Adipose tissue (tissue), 3 donors: ENCODE results near the gene KEAP1. TPM values are rescaled to one million over a fixed set of nuclear protein-coding genes. Genes with fewer than 3 reads are reported as not detected.
"Not testable (repeated sequence)": the region's sequence is repeated elsewhere in the genome, so short reads cannot be mapped to it uniquely, and the experiment has no call there.

Source experiments
- H3K27ac ChIP-seq: one replicate; pipeline ENCODE4 v1.5.1; 2013; ENCODE audit warnings: low read depth, low read length
- WGBS, 3 donors: extraction: QIAGEN DNeasy Blood & Tissue Kit; methylation state at CpG; one replicate each; pipeline ENCODE4 v1.1.7; 2013; 5-methylcytosine and 5-hydroxymethylcytosine counted together
- polyA plus RNA-seq, 3 donors: library from polyadenylated mRNA; stranded (reverse); fragments of 200-250 nt; gene quantifications; one replicate each; pipeline ENCODE4 v1.2.3, GENCODE V29; 2013
- donor health status: healthy with polysubstance abuse.
- donor health status: Bipolar disorder and iron deficiency.
- donor health status: healthy.

Gene KEAP1
- polyA plus RNA-seq: 10 to 100 TPM; 26.6 to 50.8 (median 50.0) TPM

DNA sequence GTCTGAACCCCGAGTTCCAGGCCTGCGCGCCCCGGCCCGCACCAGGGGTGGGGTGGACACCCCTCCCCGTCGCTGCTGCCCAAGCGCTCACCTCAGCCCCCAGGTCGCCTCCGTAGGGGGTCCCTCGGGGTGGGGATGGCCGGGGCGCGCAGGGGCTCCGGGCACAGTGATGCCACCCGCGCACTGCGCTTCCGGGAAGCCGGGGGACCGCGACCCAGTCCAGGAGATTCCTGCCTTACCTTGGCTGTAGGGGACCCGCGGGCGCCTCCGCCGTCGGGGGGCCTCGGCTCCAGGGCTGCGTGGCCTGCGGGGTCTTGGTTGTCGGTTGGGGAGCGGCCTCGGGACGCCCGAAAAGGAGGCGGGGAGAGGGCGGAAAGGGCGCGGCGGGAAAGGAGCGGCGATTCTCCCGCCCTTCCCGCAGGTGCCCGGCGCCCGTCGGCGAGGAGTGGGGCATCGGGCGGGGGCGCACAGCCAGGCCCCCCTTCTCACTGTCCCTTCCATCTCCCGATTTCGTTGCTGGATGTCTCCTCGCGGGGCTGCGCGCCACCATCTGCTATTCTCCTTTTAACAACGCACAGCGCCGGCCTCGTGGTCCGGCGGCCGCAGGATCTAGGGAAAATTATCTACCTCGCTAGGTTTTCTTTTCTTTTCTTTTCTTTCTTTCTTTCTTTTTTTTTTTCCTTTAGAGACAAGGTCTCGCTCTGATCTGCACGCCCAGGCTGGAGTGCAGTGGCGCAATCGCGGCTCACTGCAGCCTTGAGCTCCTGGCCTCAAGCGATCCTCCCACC is at the start of gene KEAP1:
Gene KEAP1 (minus strand): TSS at position 355 of the 788 bp plus-strand sequence. CDS start 3,323 bp downstream, outside the sequence.
- WGBS, 3 donors: 2 to 4% (median 3%) methylated on average over 49 to 73 of the region's 73 CpGs
- peak within 1 kb of the TSS; percentile 48 for H3K27ac ChIP-seq

DNA sequence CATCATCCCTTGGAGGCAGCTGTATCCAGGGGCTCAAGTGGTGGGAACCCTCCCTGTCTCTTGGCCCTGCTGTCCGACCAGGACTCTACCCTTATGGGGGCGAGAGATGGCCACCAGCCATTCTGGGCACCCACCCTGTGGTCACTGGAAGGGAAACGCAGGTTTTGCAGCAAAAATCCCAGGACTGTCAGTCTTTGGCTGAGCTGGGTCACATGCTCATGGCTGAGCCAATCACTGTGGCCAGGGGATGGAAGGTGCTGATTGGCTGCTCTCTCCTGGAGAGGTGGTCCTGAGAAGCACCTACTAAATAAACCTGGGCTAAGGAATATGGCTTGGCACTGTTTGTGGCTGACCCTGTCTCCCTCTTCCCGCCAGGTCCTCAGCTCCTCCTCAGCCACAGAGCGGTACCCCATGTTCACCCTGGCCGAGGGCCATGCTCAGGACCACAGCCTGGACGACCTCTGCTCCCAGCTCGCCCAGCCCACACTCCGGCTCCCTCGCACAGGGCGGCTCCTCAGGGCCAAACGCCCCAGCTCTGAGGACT is 49.4 kb upstream of the KEAP1 start:
- WGBS, 3 donors: 78 to 87% (median 79%) methylated on average over 12 of the region's 12 CpGs
- H3K27ac ChIP-seq: no peak overlapping the region

- no peak overlapping the region for H3K27ac ChIP-seq
- WGBS, 3 donors: 83 to 97% (median 83%) methylated on average over 12 of the region's 12 CpGs
These were observed 48.6 kb upstream of the KEAP1 start for GRCh38 chr19:10551698-10552301.

DNA sequence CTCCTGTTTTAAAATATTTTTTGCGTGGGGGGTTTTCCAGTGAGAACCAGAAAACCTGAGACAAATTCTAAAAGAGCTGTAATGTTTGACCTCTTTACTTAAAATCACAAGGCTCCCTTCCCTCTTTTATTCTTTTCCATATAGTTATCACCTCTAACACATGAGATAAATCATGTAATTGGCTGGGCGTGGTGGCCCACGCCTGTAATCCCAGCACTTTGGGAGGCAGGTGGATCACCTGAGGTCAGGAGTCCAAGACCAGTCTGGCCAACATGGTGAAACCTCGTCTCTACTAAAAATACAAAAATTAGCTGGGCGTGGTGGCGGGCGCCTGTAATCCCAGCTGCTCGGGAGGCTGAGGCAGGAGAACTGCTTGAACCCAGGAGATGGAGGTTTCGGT is 47.9 kb upstream of the KEAP1 start:
- 93 to 96% (median 96%) methylated on average over 9 of the region's 9 CpGs for WGBS, 3 donors
- not testable (repeated sequence) for H3K27ac ChIP-seq

DNA sequence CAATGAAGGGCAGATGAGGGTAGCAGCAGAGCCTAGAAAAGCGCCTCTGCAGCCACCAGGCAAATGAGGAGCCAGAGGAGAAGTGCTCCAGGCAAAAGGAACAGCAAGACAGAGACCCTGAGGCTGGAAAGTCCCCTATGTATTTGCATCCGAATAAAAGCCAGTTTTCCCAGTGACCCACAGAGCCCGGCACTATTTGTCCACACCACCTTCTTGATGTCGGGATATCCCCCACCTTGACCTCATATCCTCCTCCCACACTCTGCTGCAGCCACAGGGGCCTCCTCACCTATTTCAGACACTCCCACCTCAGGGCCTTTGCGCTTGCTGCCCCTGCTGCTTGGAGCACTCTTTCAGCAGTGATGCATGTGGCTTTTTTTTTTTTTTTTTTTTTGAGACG is 47.2 kb upstream of the KEAP1 start:
- WGBS, 3 donors: 95 to 98% (median 96%) methylated on average over 5 to 6 of the region's 6 CpGs
- H3K27ac ChIP-seq: no peak overlapping the region

DNA sequence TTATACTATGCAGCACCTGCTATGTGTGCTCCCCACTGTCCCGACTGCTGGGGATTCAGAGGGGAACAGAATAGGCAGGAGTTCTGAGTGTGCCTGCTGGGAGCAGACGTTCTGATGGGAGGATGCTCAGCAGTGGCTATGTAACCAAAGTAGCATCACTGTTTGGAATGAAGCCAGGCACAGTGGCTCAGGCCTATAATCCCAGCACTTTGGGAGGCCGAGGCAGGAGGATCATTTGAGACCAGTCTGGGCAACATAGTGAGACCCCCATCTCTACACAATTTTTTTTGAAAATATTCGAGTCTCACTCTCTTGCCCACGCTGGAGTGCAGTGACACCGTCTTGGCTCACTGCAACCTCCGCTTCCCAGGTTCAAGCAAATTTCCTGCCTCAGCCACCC is 46.6 kb upstream of the KEAP1 start:
- H3K27ac ChIP-seq: no peak overlapping the region
- 89 to 91% (median 90%) methylated on average over 7 of the region's 7 CpGs for WGBS, 3 donors

DNA sequence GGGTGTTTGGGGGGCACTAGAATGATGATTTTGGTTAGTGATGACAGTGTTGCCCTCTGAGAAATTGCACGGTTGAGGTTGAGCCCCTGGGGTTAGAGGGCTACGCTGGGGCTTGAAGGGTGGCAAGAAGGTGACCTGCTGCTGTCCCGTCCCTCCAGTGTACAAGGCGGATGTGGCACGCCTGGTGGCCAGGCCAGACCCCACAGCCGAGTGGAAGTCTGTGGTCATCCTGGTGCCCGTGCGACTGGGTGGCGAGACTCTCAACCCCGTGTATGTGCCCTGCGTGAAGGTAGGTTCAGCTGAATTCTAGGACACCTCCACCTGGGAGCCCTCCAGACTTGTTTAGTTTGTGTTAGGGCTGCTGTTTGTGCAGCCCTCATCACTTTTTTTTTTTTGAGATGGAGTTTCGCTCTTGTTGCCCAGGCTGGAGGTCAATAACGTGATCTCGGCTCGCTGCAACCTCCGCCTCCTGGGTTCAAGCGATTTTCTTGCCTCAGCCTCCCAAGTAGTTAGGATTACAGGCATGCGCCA is 45.7 kb upstream of the KEAP1 start:
- WGBS, 3 donors: 94 to 97% (median 97%) methylated on average over 18 of the region's 18 CpGs

GRCh38 chr19:10546817-10547216 is 43.7 kb upstream of the KEAP1 start:
- 92 to 93% (median 93%) methylated on average over 15 to 17 of the region's 17 CpGs for WGBS, 3 donors

More for the DNA sequence above, 45.7 kb upstream of the KEAP1 start:
- H3K27ac ChIP-seq: no peak overlapping the region

DNA sequence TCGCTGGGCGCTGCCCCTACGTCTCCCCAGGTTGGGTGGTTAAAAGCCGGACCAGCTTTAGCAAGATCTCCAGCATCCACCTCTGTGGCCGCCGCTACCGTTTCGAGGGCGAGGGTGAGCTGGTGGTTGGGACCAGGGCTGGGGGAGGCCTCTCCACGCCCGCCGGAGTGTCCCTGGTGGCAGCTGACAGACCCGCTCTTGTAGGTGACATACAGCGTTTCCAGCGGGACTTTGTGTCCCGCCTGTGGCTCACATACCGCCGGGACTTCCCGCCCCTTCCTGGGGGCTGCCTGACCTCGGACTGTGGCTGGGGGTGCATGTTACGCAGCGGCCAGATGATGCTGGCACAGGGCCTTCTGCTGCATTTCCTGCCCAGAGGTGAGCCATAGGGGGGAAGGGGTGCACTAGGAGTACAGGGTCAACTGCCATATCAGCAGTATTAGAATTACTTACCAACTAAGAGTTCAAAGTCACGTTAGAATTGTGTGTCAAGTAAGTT is 41.6 kb upstream of the KEAP1 start:
- WGBS, 3 donors: 38 to 48% (median 44%) methylated on average over 21 to 23 of the region's 23 CpGs
- H3K27ac ChIP-seq: no peak overlapping the region

More at GRCh38 chr19:10546817-10547216, 43.7 kb upstream of the KEAP1 start:
- no peak overlapping the region for H3K27ac ChIP-seq

DNA sequence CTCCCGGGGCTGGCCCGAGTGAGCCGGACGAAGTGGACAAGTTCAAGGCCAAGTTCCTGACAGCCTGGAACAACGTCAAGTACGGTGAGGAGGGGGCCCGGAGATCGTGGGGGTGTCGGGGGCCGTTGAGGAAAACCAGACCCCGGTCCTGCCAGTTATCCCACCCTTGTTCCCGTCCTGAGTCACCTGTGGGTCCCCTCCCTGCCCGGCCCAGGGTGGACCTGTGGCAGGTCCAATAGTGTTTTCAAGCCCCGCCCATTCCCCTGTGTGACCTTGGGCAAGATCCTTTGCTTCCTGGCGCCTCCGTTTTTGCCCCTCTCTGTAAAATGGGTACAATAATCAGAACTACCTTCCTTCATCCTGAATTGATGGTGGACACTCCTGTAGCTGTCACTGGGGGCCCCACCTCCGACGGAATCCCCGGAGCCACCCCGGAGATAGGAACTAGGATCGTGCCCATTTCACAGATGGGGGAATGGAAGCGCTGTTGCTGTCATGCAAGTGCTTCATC is 41.1 kb upstream of the KEAP1 start:
- WGBS, 3 donors: 18 to 20% (median 19%) methylated on average over 22 of the region's 22 CpGs
- H3K27ac ChIP-seq: no peak overlapping the region

DNA sequence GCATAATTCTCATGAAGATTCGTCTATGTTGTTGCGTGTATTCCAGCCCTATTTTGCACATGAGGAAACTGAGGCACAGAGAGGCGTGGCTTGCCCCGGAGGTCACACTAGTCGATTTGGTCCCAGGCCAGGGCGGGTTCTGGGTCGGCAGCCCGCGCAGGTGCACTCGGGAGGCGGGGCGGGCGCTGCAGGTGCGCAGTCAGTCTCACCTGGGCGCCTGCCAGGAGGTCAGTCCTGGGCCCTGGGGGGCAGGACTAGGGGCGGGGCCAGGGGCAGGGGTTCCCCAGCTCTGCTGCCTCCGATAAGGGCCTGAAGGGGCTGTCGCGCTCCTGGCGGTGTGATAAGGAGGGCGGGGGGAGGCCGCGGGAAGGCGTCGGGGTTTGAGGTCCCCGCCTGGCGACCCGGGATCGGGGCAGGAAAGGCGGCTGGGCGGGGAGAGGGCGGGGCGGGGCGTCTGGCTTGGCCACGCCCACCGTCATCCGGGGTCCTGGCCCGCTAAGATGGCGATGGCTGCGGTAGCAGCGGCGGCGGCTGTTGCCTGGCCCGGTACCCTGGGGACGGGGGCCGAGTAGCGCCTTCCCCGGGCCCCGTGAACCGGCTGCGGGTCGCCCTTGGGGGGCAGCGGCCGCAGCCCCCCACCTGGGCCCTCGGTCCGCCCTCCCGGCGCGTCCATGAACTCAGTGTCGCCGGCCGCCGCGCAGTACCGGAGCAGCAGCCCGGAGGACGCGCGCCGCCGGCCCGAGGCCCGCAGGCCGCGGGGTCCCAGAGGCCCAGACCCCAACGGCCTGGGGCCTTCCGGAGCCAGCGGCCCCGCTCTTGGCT is 40.5 kb upstream of the KEAP1 start, which contains the start of gene ATG4D:
Gene ATG4D (plus strand): TSS at position 485 of the 822 bp plus-strand sequence. CDS start 187 bp downstream, at position 672.
- no peak within 1 kb of the TSS for H3K27ac ChIP-seq
- 0 to 1% (median 1%) methylated on average over 56 to 79 of the region's 79 CpGs for WGBS, 3 donors

GRCh38 chr19:10543059-10543419 is 39.9 kb upstream of the KEAP1 start:
- no peak overlapping the region for H3K27ac ChIP-seq
- WGBS, 3 donors: 47 to 57% (median 56%) methylated on average over 8 of the region's 8 CpGs

DNA sequence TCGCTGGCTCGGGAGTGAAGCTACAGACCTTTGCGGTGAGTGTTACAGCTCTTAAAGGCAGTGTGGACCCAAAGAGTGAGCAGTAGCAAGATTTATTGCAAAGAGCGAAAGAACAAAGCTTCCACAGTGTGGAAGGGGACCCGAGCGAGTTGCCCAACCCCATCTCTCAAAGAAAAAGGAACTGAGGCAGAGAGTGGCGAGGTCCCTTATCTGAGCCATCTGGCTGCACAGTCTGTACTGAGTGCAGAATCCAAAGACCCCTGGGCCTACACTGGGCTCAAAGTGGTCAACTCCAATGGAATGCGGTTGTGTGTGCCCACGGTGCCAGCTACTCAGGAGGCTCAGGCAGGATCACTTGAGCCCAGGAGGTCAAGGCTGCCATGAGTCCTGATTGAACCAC is 35.9 kb upstream of the KEAP1 start:
- WGBS, 3 donors: 49 to 74% (median 57%) methylated on average over 8 to 9 of the region's 9 CpGs
- H3K27ac ChIP-seq: not testable (repeated sequence)

- no peak overlapping the region for H3K27ac ChIP-seq
- 58 to 76% (median 69%) methylated on average over 20 of the region's 20 CpGs for WGBS, 3 donors
These were observed 35.2 kb upstream of the KEAP1 start for GRCh38 chr19:10538204-10538983.

GRCh38 chr19:10537668-10538067 is 34.5 kb upstream of the KEAP1 start:
- H3K27ac ChIP-seq: no peak overlapping the region
- 71 to 79% (median 73%) methylated on average over 11 of the region's 11 CpGs for WGBS, 3 donors

- H3K27ac ChIP-seq: no peak overlapping the region
These were observed 32.5 kb upstream of the KEAP1 start for GRCh38 chr19:10535613-10536012.

GRCh38 chr19:10533646-10534386 is 30.7 kb upstream of the KEAP1 start:
- H3K27ac ChIP-seq: no peak overlapping the region
- 66 to 71% (median 67%) methylated on average over 10 of the region's 10 CpGs for WGBS, 3 donors

More at GRCh38 chr19:10535613-10536012, 32.5 kb upstream of the KEAP1 start:
- WGBS, 3 donors: 50 to 85% (median 83%) methylated on average over 6 of the region's 6 CpGs
